Measurements from ENCODE around the gene PUM1. TPM values are rescaled to one million over a fixed set of nuclear protein-coding genes. Genes with fewer than 3 reads are reported as not detected.

The PUM1 gene
- total RNA-seq, 2 donors from 2014 or later: 100 to 104 TPM

DNA sequence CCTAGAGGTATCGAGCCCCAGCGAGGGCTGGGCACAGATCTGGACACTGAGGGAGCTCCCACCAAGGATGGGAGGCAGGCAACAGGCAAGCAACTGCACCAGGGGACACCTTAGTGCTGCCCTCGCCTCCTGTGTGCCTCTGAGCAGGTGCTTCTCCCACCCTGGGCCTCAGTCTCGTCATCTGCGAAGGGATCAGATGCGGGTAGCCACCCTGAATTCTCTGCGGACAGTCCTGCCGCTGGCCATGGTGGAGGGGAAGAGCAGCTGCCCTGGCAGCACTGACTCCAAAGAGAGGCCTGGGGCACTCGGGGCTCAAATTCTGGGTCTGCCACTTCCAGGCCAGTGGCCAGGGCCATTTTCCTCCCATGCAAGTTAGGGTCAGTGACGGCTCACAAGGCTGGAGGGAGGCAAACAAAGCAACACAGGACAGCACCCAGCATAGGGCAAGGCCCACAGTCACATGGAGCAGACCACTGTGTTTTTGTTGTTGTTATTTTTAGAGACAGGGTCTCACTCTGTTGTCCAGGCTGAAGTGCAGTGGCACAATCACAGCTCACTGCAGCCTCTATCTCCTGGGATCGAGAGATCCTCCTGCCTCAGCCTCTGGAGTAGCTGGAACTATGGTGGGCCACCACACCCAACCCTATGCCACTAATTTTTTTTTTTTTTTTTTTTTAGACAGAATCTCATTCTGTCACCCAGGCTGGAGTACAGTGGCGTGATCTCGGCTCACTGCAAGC is 149.9 kb downstream of the PUM1 start:
- Mint-ChIP-seq H3K4me3 (no peak overlapping the region), H3K27ac (no peak overlapping the region), H3K36me3 (ENCODE audit: insufficient read depth in 2 of 2) (no peaks in the 10 kb centered on the region), H3K4me1 (ENCODE audit: low read depth) (peaks cover 6% of the 10 kb centered on the region), H3K27me3 (ENCODE audit: low read depth) (peaks cover 3% of the 10 kb centered on the region), H3K9me3 (no peaks in the 10 kb centered on the region)
- no peak for DNase-seq
- ATAC-seq (replicated peaks in 1 of 2): no peak

DNA sequence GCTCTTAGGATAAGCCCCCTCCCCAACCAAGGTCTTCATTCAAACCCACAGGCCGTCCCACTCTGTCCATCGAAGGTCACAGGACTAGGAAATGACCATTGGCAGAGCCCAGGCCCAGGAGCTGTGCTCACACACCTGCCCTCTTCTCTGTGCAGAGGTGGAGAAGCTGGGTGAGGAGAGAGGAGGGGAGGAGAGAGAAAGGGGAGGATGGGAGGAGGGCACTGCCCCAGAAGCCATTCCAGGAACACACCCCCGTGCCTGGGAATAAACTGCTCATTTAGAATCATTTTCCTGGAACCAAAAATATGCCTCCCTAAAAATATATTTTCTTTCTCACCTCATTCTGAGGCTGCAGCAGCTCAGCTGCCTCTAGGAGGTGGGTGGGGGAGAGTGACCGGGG is 150.6 kb downstream of the PUM1 start:
- no peaks in the 10 kb centered on the region for H3K36me3 Mint-ChIP-seq (ENCODE audit: insufficient read depth in 2 of 2)

GRCh38 chr1:30914587-30914922 is 151.0 kb downstream of the PUM1 start:
- H3K4me1 Mint-ChIP-seq (ENCODE audit: low read depth): peaks cover 6% of the 10 kb centered on the region
- H3K9me3 Mint-ChIP-seq: no peaks in the 10 kb centered on the region
- ATAC-seq (replicated peaks in 1 of 2): no peak
- H3K36me3 Mint-ChIP-seq (ENCODE audit: insufficient read depth in 2 of 2): peaks cover 0 to under 1% of the 10 kb centered on the region in 2 donors
- H3K4me3 Mint-ChIP-seq: no peak overlapping the region
- no peak overlapping the region for H3K27ac Mint-ChIP-seq
- peaks cover 14% of the 10 kb centered on the region for H3K27me3 Mint-ChIP-seq (ENCODE audit: low read depth)
- DNase-seq: no peak

More for the DNA sequence above, 150.6 kb downstream of the PUM1 start:
- Mint-ChIP-seq H3K4me1 (ENCODE audit: low read depth) (peaks cover 6% of the 10 kb centered on the region), H3K4me3 (no peak overlapping the region), H3K9me3 (no peaks in the 10 kb centered on the region), H3K27me3 (ENCODE audit: low read depth) (peaks cover 10% of the 10 kb centered on the region), H3K27ac (no peak overlapping the region)
- ATAC-seq (replicated peaks in 1 of 2): no peak
- no peak for DNase-seq

DNA sequence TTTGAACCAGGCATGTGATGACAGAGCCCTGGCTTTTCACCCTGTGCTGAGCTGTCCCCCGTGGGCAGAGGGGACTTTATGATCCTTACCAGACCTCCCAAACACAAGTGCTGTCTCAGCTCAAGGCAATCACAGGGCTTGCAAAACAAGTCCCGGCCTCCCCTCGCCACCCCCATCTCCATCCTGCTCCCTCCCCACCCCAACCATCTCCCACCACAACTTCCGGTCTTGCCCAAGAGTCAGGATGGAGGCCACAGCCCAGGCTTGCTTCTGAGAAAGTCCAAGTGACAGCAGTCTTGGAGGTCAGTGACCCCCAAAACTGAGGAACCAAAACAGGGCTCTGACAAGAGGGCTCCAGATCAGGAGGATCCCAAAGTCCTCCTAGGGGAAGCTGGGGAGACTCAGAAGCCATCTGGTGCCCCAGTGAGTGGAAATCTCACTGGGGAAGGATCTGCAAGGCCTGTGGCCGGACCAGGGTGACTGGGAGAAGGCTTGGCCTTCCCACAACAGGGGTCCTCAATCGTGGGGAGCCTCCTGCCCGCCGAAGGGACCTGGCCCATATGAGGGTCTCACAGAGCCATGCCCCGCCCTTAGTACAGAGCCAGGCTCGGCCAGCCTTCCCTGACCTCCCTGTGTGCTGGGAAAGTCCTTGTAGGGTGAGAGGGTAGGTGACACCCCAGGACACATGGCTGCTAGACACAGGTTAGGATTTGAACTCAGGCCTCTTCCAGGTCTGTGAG is 152.4 kb downstream of the PUM1 start:
- DNase-seq (no peak), ATAC-seq (replicated peaks in 1 of 2) (no peak)
- no peak overlapping the region for H3K27ac Mint-ChIP-seq
- H3K9me3 Mint-ChIP-seq: no peaks in the 10 kb centered on the region
- H3K36me3 Mint-ChIP-seq (ENCODE audit: insufficient read depth in 2 of 2): peaks cover 0 to 3% of the 10 kb centered on the region in 2 donors
- H3K4me1 Mint-ChIP-seq (ENCODE audit: low read depth): peaks cover 5% of the 10 kb centered on the region
- H3K4me3 Mint-ChIP-seq: no peak overlapping the region
- peaks cover 21% of the 10 kb centered on the region for H3K27me3 Mint-ChIP-seq (ENCODE audit: low read depth)

DNA sequence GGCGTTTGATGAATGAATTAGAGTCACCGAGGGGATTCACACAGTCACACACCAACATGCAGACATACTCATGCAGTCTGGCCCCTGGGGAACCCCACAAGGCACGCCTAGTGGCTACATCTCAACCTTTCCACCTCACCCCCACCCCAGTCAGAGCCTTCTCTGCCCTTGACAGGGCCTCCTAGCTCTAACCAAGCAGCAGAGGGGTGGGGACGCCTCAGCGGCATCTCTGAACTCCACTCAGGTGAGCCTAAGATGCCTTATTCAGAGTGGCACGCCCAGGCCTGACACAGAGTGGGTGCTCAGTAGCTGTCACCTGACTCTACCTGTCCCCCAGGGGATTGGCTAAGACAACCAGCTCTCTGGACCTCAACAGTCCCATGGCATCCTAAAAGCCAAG is 153.3 kb downstream of the PUM1 start:
- Mint-ChIP-seq H3K4me3 (no peak overlapping the region), H3K27ac (no peak overlapping the region), H3K4me1 (ENCODE audit: low read depth) (peaks cover 5% of the 10 kb centered on the region), H3K9me3 (no peaks in the 10 kb centered on the region), H3K27me3 (ENCODE audit: low read depth) (peaks cover 27% of the 10 kb centered on the region), H3K36me3 (ENCODE audit: insufficient read depth in 2 of 2) (peaks cover 0 to 3% of the 10 kb centered on the region in 2 donors)
- ATAC-seq (replicated peaks in 1 of 2) (peak; percentile 58 to 65), DNase-seq (peak; percentile 31 to 34)

GRCh38 chr1:30911059-30911954 is 154.2 kb downstream of the PUM1 start:
- peak; percentile 38 to 43 for ATAC-seq (replicated peaks in 1 of 2)
- H3K27me3 Mint-ChIP-seq (ENCODE audit: low read depth): peaks cover 32% of the 10 kb centered on the region

GRCh38 chr1:30909365-30910068 is 156.0 kb downstream of the PUM1 start:
- Mint-ChIP-seq H3K27ac (peak overlapping the region; percentile 26), H3K36me3 (ENCODE audit: insufficient read depth in 2 of 2) (peaks cover 0 to 3% of the 10 kb centered on the region in 2 donors), H3K4me1 (ENCODE audit: low read depth) (peaks cover 5% of the 10 kb centered on the region), H3K27me3 (ENCODE audit: low read depth) (peaks cover 48% of the 10 kb centered on the region), H3K4me3 (peak overlapping the region; percentile 88 to 91), H3K9me3 (no peaks in the 10 kb centered on the region)
- ATAC-seq (replicated peaks in 1 of 2) (no peak), DNase-seq (no peak)

More at GRCh38 chr1:30911059-30911954, 154.2 kb downstream of the PUM1 start:
- Mint-ChIP-seq H3K27ac (no peak overlapping the region), H3K9me3 (no peaks in the 10 kb centered on the region), H3K4me1 (ENCODE audit: low read depth) (peaks cover 5% of the 10 kb centered on the region), H3K4me3 (no peak overlapping the region), H3K36me3 (ENCODE audit: insufficient read depth in 2 of 2) (peaks cover 0 to 3% of the 10 kb centered on the region in 2 donors)
- peak; percentile 58 to 68 for DNase-seq

DNA sequence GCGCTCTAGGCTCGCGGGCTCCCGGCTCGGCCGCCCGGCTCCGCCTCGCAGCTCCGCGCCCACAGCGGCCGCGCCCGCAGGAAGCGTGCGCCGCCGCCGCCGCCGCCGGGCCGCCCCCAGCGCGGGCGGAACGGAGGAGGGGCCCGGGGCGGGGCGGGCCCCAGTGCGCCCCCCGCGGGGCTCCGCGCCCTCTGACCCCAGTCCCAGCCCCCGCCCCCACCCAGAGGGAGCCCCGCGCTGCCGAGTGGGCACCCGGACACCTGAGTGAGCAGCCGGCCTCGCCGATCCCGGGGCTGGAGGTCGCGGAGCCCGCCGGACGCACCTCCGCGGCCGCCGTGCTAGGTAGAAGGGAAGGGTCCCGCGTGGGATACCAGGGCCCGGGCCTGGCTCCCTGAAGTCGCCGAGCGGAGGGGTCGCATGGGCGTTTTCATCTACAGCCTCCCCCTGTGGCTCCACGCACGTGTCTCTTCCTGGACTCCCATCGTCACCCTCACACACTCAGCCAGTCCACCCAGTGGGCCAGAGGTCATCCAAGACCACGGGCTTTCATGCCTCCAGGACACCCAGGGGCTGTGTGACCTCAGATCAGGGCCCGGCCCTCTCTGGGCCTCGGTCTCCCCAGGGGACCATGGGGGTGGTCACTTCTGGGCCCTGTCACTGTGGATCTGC is 156.7 kb downstream of the PUM1 start, which contains the start of gene SDC3:
SDC3 (minus strand) TSS at position 63 of the 669 bp plus-strand sequence. CDS start 172 bp downstream, outside the sequence.
- Mint-ChIP-seq H3K27ac (peak within 1 kb of the TSS; percentile 26), H3K27me3 (ENCODE audit: low read depth) (peaks cover 52% of the 10 kb centered on the region), H3K4me1 (ENCODE audit: low read depth) (peaks cover 5% of the 10 kb centered on the region), H3K9me3 (no peaks in the 10 kb centered on the region), H3K36me3 (ENCODE audit: insufficient read depth in 2 of 2) (peaks cover 0 to 3% of the 10 kb centered on the region in 2 donors), H3K4me3 (peak within 1 kb of the TSS; percentile 88 to 91)
- DNase-seq (peak in 1 of 2 donors; percentile 34), ATAC-seq (replicated peaks in 1 of 2) (peak; percentile 74)

GRCh38 chr1:30908316-30908695 is 157.2 kb downstream of the PUM1 start:
- Mint-ChIP-seq H3K4me3 (no peak overlapping the region), H3K9me3 (no peaks in the 10 kb centered on the region), H3K4me1 (ENCODE audit: low read depth) (peaks cover 5% of the 10 kb centered on the region), H3K36me3 (ENCODE audit: insufficient read depth in 2 of 2) (peaks cover 0 to 3% of the 10 kb centered on the region in 2 donors), H3K27ac (no peak overlapping the region), H3K27me3 (ENCODE audit: low read depth) (peaks cover 52% of the 10 kb centered on the region)
- no peak for ATAC-seq (replicated peaks in 1 of 2)
- DNase-seq: peak in 1 of 2 donors; percentile 23

GRCh38 chr1:30907481-30908315 is 157.8 kb downstream of the PUM1 start:
- Mint-ChIP-seq H3K27me3 (ENCODE audit: low read depth) (peaks cover 52% of the 10 kb centered on the region), H3K9me3 (no peaks in the 10 kb centered on the region), H3K4me1 (ENCODE audit: low read depth) (peaks cover 5% of the 10 kb centered on the region), H3K27ac (no peak overlapping the region), H3K36me3 (ENCODE audit: insufficient read depth in 2 of 2) (peaks cover 0 to 3% of the 10 kb centered on the region in 2 donors), H3K4me3 (peak overlapping the region; percentile 55 to 74)
- ATAC-seq (replicated peaks in 1 of 2): no peak
- DNase-seq: no peak

DNA sequence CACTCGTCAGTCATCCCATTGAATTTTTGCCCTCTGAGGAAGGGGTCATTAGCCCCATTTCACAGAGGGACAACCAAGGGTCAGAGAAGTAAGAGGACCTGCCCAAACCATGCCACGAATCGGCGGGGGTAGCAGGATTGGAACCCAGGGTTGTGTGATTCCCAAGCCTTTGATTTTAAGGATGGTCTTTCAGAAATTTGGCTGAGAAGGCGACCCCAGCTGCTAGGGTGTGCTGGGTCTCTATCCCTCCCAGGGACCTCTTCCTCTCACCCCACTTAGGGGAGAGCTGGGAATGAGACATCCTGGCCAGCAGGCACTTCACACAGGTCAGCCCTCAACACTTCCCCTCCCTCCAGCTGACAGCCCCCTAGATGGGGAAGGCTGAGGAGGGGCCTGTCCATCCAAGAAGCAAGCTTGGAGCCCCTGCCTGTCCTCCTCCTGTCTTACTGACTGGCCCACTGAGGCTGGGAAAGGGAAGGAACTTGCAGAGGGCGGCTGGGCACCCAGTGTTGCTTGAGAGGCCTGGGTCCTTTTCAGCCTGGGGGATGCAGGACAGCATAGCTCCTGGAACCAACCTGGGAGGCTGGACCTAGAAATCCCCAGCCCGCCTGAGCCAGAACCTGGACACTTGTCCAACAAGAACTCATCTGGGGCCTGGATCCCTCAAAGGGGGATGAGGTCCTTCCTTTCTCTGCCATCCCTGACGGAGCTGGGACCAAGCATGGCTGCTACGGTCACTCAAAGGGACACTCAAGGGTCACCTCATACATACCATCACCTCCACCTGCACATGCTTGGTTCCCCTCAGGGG is 158.7 kb downstream of the PUM1 start:
- DNase-seq (no peak), ATAC-seq (replicated peaks in 1 of 2) (no peak)
- Mint-ChIP-seq H3K27ac (no peak overlapping the region), H3K4me3 (peak overlapping the region; percentile 55 to 74), H3K4me1 (ENCODE audit: low read depth) (peaks cover 5% of the 10 kb centered on the region), H3K27me3 (ENCODE audit: low read depth) (peaks cover 52% of the 10 kb centered on the region), H3K36me3 (ENCODE audit: insufficient read depth in 2 of 2) (peaks cover 0 to 3% of the 10 kb centered on the region in 2 donors), H3K9me3 (no peaks in the 10 kb centered on the region)
